H1 (cell line): ENCODE results near the gene CST7. TPM values are rescaled to one million over a fixed set of nuclear protein-coding genes. Genes with fewer than 3 reads are reported as not detected.

Source experiments
- CTCF ChIA-PET: fragments of 300-600 bp; sonication (Branson Sonifier 250); formaldehyde crosslinking; loops from one replicate; lab custom pipeline; 2021; ENCODE audit not compliant: partially characterized antibody; lab: Charles Lee
- POLR2A ChIA-PET: fragments of 300-600 bp; sonication (Branson Sonifier 250); formaldehyde crosslinking; loops from one replicate; lab custom pipeline; 2021; ENCODE audit warnings: inconsistent platforms; ENCODE audit not compliant: partially characterized antibody; lab: Charles Lee
- DNase-seq, 2 experiments: peaks; one replicate each; pipeline versions ENCODE4 v3.0.0 to v3.0.0-alpha.2; 2010 to 2022; ENCODE audit warnings: low spot score in 2 of 2, low read depth in 1 of 2, mixed read lengths in 1 of 2
- FAIRE-seq: peaks from 2 replicates; lab custom pipeline; 2011; peaks lifted over from hg19 to GRCh38; lab: Jason Lieb, UNC
- H2AFZ ChIP-seq: 2 replicates; pipeline ENCODE4 v1.8.1; 2012; ENCODE audit warnings: low read length, inconsistent platforms
- H2AK5ac ChIP-seq: 2 replicates; pipeline ENCODE4 v1.6.1; 2013; ENCODE audit warnings: low read depth, low read length
- H2BK120ac ChIP-seq: replicated peaks from 2 replicates; pipeline ENCODE3; 2013; ENCODE audit warnings: low read depth, low read length, inconsistent platforms
- H2BK12ac ChIP-seq: 2 replicates; pipeline ENCODE4 v1.6.1; 2013; ENCODE audit warnings: low read depth, low read length
- H2BK15ac ChIP-seq: 2 replicates; pipeline ENCODE4 v1.6.1; 2013; ENCODE audit warnings: low read length
- H2BK20ac ChIP-seq: 2 replicates; pipeline ENCODE4 v1.6.1; 2013; ENCODE audit warnings: low read length
- H2BK5ac ChIP-seq: 2 replicates; pipeline ENCODE4 v1.6.1; 2013; ENCODE audit warnings: low read depth, low read length
- H3K14ac ChIP-seq: 2 replicates; pipeline ENCODE4 v1.6.1; 2013; ENCODE audit warnings: inconsistent platforms; ENCODE audit not compliant: insufficient read length
- H3K18ac ChIP-seq: 2 replicates; pipeline ENCODE4 v1.6.1; 2013; ENCODE audit warnings: low read length; ENCODE audit errors: extremely low read depth
- H3K23ac ChIP-seq: 2 replicates; pipeline ENCODE4 v1.6.1; 2013; ENCODE audit warnings: inconsistent platforms; ENCODE audit not compliant: insufficient read length
- H3K23me2 ChIP-seq: 2 replicates; pipeline ENCODE4 v1.6.1; 2013; ENCODE audit warnings: low read depth, low read length
- H3K27ac ChIP-seq: 2 replicates; pipeline ENCODE4 v1.6.1; 2011; ENCODE audit warnings: low read depth, low read length, inconsistent platforms
- H3K27me3 ChIP-seq, 4 experiments: replicated peaks in 1 of 4; 1 replicate in 1 of 4; 2 replicates in 3 of 4; pipeline versions ENCODE4 v1.6.1 to v1.8.1; 2011 to 2013; ENCODE audit warnings: low read length in 3 of 4, mild to moderate bottlenecking in 3 of 4, inconsistent platforms in 2 of 4, mixed read lengths in 2 of 4, moderate library complexity in 1 of 4; ENCODE audit not compliant: control insufficient read depth in 3 of 4, insufficient read depth in 3 of 4; ENCODE audit errors: extremely low read depth in 1 of 4
- H3K36me3 ChIP-seq, 4 experiments: 2 replicates each; pipeline versions ENCODE4 v1.6.1 to v1.8.1; 2011 to 2013; ENCODE audit warnings: mild to moderate bottlenecking in 4 of 4, low read length in 3 of 4, moderate library complexity in 2 of 4, control low read depth in 1 of 4, inconsistent platforms in 1 of 4; ENCODE audit not compliant: insufficient read depth in 4 of 4, control insufficient read depth in 2 of 4
- H3K4ac ChIP-seq: replicated peaks from 2 replicates; pipeline ENCODE3; 2013; ENCODE audit warnings: low read length, low read depth, mixed read lengths, inconsistent platforms; ENCODE audit not compliant: insufficient read length
- H3K4me1 ChIP-seq, 4 experiments: replicated peaks in 1 of 4; 1 replicate in 1 of 4; 2 replicates in 3 of 4; pipeline versions ENCODE4 v1.6.1 to v1.8.1; 2011 to 2013; ENCODE audit warnings: low read length in 3 of 4, inconsistent platforms in 2 of 4, mixed read lengths in 1 of 4; ENCODE audit not compliant: insufficient read depth in 4 of 4, control insufficient read depth in 3 of 4
- H3K4me2 ChIP-seq, 2 experiments: 2 replicates each; pipeline versions ENCODE4 v1.6.1 to v1.8.1; 2011 to 2013; ENCODE audit warnings: low read depth in 2 of 2, low read length in 2 of 2, control low read depth in 1 of 2, inconsistent platforms in 1 of 2, mild to moderate bottlenecking in 1 of 2; ENCODE audit not compliant: insufficient read depth in 1 of 2
- H3K4me3 ChIP-seq, 4 experiments: fragments of 200-600, 300-600 bp in 1 of 4; sonication (generic), shearing (Covaris generic), sonication (Bioruptor Twin) in 1 of 4; 2 replicates each; pipeline versions ENCODE4 v1.5.1 to v1.8.1; 2011 to 2016; ENCODE audit warnings: low read length in 4 of 4, low read depth in 3 of 4, control low read depth in 2 of 4, inconsistent platforms in 2 of 4, mild to moderate bottlenecking in 2 of 4, mixed read lengths in 1 of 4, moderate library complexity in 1 of 4; ENCODE audit not compliant: insufficient read depth in 2 of 4; ENCODE audit errors: extremely low read depth in 1 of 4
- H3K56ac ChIP-seq: replicated peaks from 2 replicates; pipeline ENCODE3; 2013; ENCODE audit warnings: low read depth, mild to moderate bottlenecking, mixed read lengths, low read length, inconsistent platforms; ENCODE audit not compliant: insufficient read length
- H3K79me1 ChIP-seq: 2 replicates; pipeline ENCODE4 v1.6.1; 2013; ENCODE audit warnings: low read depth, low read length, control low read depth
- H3K79me2 ChIP-seq, 2 experiments: 2 replicates each; pipeline versions ENCODE4 v1.6.1 to v1.8.1; 2012 to 2013; ENCODE audit warnings: low read length in 2 of 2, mild to moderate bottlenecking in 2 of 2, inconsistent platforms in 1 of 2; ENCODE audit not compliant: insufficient read depth in 2 of 2, control insufficient read depth in 1 of 2
- H3K9ac ChIP-seq, 4 experiments: replicated peaks in 1 of 4; 1 replicate in 1 of 4; 2 replicates in 3 of 4; pipeline versions ENCODE4 v1.6.1 to v1.8.1; 2011 to 2013; ENCODE audit warnings: low read depth in 3 of 4, low read length in 3 of 4, control low read depth in 2 of 4, mild to moderate bottlenecking in 2 of 4, moderate library complexity in 2 of 4, inconsistent platforms in 1 of 4; ENCODE audit errors: extremely low read depth in 1 of 4
- H3K9me3 ChIP-seq, 2 experiments: 2 replicates each; pipeline versions ENCODE4 v1.6.1 to v1.8.1; 2012 to 2013; ENCODE audit warnings: mild to moderate bottlenecking in 2 of 2, moderate library complexity in 2 of 2, control low read depth in 1 of 2, inconsistent platforms in 1 of 2, low read depth in 1 of 2, low read length in 1 of 2, mixed read lengths in 1 of 2; ENCODE audit not compliant: insufficient read depth in 2 of 2
- H4K20me1 ChIP-seq, 2 experiments: replicated peaks in 1 of 2; 2 replicates each; pipeline versions ENCODE3 to v1.8.1; 2011 to 2013; ENCODE audit warnings: inconsistent platforms in 2 of 2, low read length in 2 of 2, mild to moderate bottlenecking in 1 of 2; ENCODE audit not compliant: insufficient read depth in 2 of 2, control insufficient read depth in 1 of 2
- H4K5ac ChIP-seq: 2 replicates; pipeline ENCODE4 v1.6.1; 2013; ENCODE audit warnings: low read length, low read depth, mixed read lengths, inconsistent platforms; ENCODE audit not compliant: insufficient read length
- H4K8ac ChIP-seq: 2 replicates; pipeline ENCODE4 v1.8.0; 2013; ENCODE audit warnings: mild to moderate bottlenecking, moderate library complexity, low read length, inconsistent platforms; ENCODE audit not compliant: insufficient read depth; ENCODE audit errors: extremely low read depth
- H4K91ac ChIP-seq: replicated peaks from 2 replicates; pipeline ENCODE3; 2013; ENCODE audit warnings: low read length, mixed read lengths, inconsistent platforms; ENCODE audit not compliant: insufficient read length
- CHD1 ChIP-seq: IDR thresholded peaks from 2 replicates; pipeline ENCODE4 v1.6.1; 2012; ENCODE audit warnings: low read depth, low read length, improper control_type of control experiment
- CHD2 ChIP-seq: IDR thresholded peaks from 2 replicates; pipeline ENCODE4 v1.6.1; 2012; ENCODE audit warnings: low read length, improper control_type of control experiment
- CREB1 ChIP-seq: IDR thresholded peaks from 2 replicates; pipeline ENCODE4 v1.6.1; 2012; ENCODE audit warnings: inconsistent platforms
- FOSL1 ChIP-seq: IDR thresholded peaks from 2 replicates; pipeline ENCODE4 v1.6.1; 2011; ENCODE audit warnings: mild to moderate bottlenecking, low read depth, low read length, moderate library complexity; ENCODE audit not compliant: insufficient read depth
- POU5F1 ChIP-seq: IDR thresholded peaks from 2 replicates; pipeline ENCODE4 v1.6.1; 2011; ENCODE audit warnings: low read depth, mild to moderate bottlenecking, low read length, moderate library complexity
- RAD21 ChIP-seq, 2 experiments: IDR thresholded peaks in 1 of 2; conservative IDR thresholded peaks in 1 of 2; 2 replicates each; pipeline ENCODE4 v1.6.1; 2011; ENCODE audit warnings: low read depth in 2 of 2, low read length in 2 of 2, improper control_type of control experiment in 1 of 2, inconsistent platforms in 1 of 2, mild to moderate bottlenecking in 1 of 2, moderate library complexity in 1 of 2
- RBBP5 ChIP-seq: IDR thresholded peaks from 2 replicates; pipeline ENCODE4 v1.7.1; 2012; ENCODE audit warnings: low read depth, mild to moderate bottlenecking, inconsistent platforms, low read length, moderate library complexity, borderline replicate concordance
- RFX5 ChIP-seq: IDR thresholded peaks from 2 replicates; pipeline ENCODE4 v1.6.1; 2011; ENCODE audit warnings: low read depth, low read length, improper control_type of control experiment, borderline replicate concordance
- SIX5 ChIP-seq: IDR thresholded peaks from 2 replicates; pipeline ENCODE4 v1.6.1; 2011; ENCODE audit warnings: mild to moderate bottlenecking, low read depth, low read length
- SP2 ChIP-seq: IDR thresholded peaks from 2 replicates; pipeline ENCODE4 v1.6.1; 2012; ENCODE audit warnings: mild to moderate bottlenecking, low read length, inconsistent platforms
- SP4 ChIP-seq: IDR thresholded peaks from 2 replicates; pipeline ENCODE4 v1.6.1; 2012; ENCODE audit warnings: low read length, inconsistent platforms
- SRF ChIP-seq: IDR thresholded peaks from 2 replicates; pipeline ENCODE4 v1.6.1; 2011; ENCODE audit warnings: mild to moderate bottlenecking, low read depth, low read length, moderate library complexity
- TAF1 ChIP-seq: IDR thresholded peaks from 2 replicates; pipeline ENCODE4 v1.6.1; 2011; ENCODE audit warnings: mild to moderate bottlenecking, low read depth, low read length
- TBP ChIP-seq: IDR thresholded peaks from 2 replicates; pipeline ENCODE4 v1.6.1; 2011; ENCODE audit warnings: low read depth, low read length, improper control_type of control experiment
- ZNF274 ChIP-seq: IDR thresholded peaks from 2 replicates; pipeline ENCODE4 v1.7.0; 2012; ENCODE audit warnings: low read length, borderline replicate concordance; ENCODE audit errors: extremely low read depth
- WGBS, 2 experiments: shearing (Covaris generic) in 1 of 2; methylation state at CpG; one replicate each; pipeline versions ENCODE4 v1.1.6 to v1.1.7; 2013 to 2015; ENCODE audit warnings: low lambda C conversion rate in 2 of 2, mixed read lengths in 2 of 2, inconsistent platforms in 1 of 2, low coverage in 1 of 2, missing lambda C conversion rate in 1 of 2; ENCODE audit not compliant: insufficient replicate concordance in 2 of 2, insufficient coverage in 1 of 2, insufficient read length in 1 of 2; ENCODE audit errors: extremely low coverage in 1 of 2, missing lambda C conversion rate in 1 of 2; 5-methylcytosine and 5-hydroxymethylcytosine counted together
- polyA plus RNA-seq, 7 experiments: library from polyadenylated mRNA; depleted of rRNA in 3 of 7; stranded (reverse) in 5 of 7; unstranded in 2 of 7; fragments of >200 nt in 5 of 7; fragments of 200-250 nt in 2 of 7; gene quantifications; 1 replicate in 5 of 7; 2 replicates in 1 of 7; 4 replicates in 1 of 7; pipeline versions ENCODE4 v1.2.1 to v1.2.3, GENCODE V29; 2011 to 2013; ENCODE audit warnings: missing spikeins in 2 of 7, mixed read lengths in 2 of 7
- total RNA-seq: library from RNA; stranded (reverse); fragmentation: NEBNext Ultra II Directional; extraction: Animal tissue kit (Norgen Biotek cat#: 25700); gene quantifications from 2 replicates; pipeline ENCODE4 v1.2.1, GENCODE V29; 2021

CST7 gene
- total and polyA plus RNA-seq, 2 of the 8 experiments (the other 6 are each of a cell fraction or from before 2014, with no cell fraction given): not detected

DNA sequence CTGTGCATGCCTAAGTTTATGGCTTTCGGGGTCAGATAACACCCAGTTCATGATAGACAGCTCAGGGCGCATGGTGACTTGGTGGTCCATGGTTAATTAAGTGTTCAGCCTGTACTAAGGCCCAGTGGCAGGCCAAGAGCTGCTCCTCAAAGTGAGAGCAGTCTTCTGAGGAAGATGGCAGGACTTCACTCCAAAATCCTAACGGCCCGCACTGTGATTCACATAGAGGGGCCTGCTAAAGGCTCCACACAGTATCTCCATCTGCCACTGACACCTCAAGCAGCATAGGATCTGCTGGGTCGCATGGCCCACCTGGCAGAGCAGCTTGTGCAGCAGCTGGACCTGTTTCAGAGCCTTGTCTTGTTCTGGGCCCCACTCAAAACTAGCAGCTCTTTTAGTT lies 10.6 kb upstream of the CST7 start:
- no peak overlapping the region for H3K9ac ChIP-seq
- H4K8ac ChIP-seq: no peak overlapping the region
- ChIA-PET POLR2A (no interaction called here), CTCF (interaction anchor here (1.8 kb wide), 1 partner anchor 14 kb away, joined by 6 read pairs; no protein-coding TSS in a partner anchor)
- no peak overlapping the region for H3K23ac ChIP-seq
- H4K5ac ChIP-seq: no peak overlapping the region
- H2AFZ ChIP-seq: no peak overlapping the region
- H3K14ac ChIP-seq: no peak overlapping the region
- H2BK15ac ChIP-seq: no peak overlapping the region
- H3K4me2 ChIP-seq: no peak overlapping the region
- H4K91ac ChIP-seq: no peak overlapping the region
- 95% methylated on average over 5 of the region's 5 CpGs; no CpG with 5 or more reads in 1 of the 2 experiments for WGBS, 2 experiments
- H2AK5ac ChIP-seq: no peak overlapping the region
- no peak overlapping the region for H2BK20ac ChIP-seq
- no peak overlapping the region for H2BK12ac ChIP-seq
- FAIRE-seq: no peak
- H3K79me2 ChIP-seq: no peaks in the 10 kb centered on the region
- no peak overlapping the region for H3K18ac ChIP-seq
- H4K20me1 ChIP-seq: no peaks in the 10 kb centered on the region
- H3K4me3 ChIP-seq: no peak overlapping the region
- no peaks in the 10 kb centered on the region for H3K36me3 ChIP-seq
- H3K79me1 ChIP-seq: no peaks in the 10 kb centered on the region
- H3K4ac ChIP-seq: no peak overlapping the region
- H3K23me2 ChIP-seq: no peaks in the 10 kb centered on the region
- DNase-seq: no peak
- H2BK120ac ChIP-seq: no peak overlapping the region
- H3K27ac ChIP-seq: no peak overlapping the region
- H3K4me1 ChIP-seq: no peaks in the 10 kb centered on the region
- H3K9me3 ChIP-seq: peaks cover 8 to 20% of the 10 kb centered on the region in 2 experiments; a peak in 3 of 4 replicates
- H3K56ac ChIP-seq: no peak overlapping the region
- H3K27me3 ChIP-seq: no peaks in the 10 kb centered on the region
- no peak overlapping the region for H2BK5ac ChIP-seq
- TF ChIP-seq RAD21 (IDR thresholded peaks at IDR 0.05 in 1 of 2, conservative IDR thresholded peaks at IDR 0.05 in 1 of 2; ENCODE audit: low read depth in 2 of 2, low read length in 2 of 2) (no peak), CREB1 (no peak), RFX5 (no peak), CHD1 (no peak), TAF1 (no peak), RBBP5 (no peak), SP4 (no peak), SIX5 (no peak), SP2 (no peak), ZNF274 (no peak), TBP (no peak), CHD2 (no peak), FOSL1 (no peak), POU5F1 (no peak), SRF (no peak)
